Measurements from ENCODE around the gene NOTCH1. TPM values are rescaled to one million over a fixed set of nuclear protein-coding genes. Genes with fewer than 3 reads are reported as not detected.

The NOTCH1 gene
- total and polyA plus RNA-seq, 2 of the 4 experiments (the other 2 are of a cell fraction): 1.8 to 6.0 TPM

GRCh38 chr9:136525207-136525606 is 20.6 kb downstream of the NOTCH1 start:
- Histone ChIP-seq H3K27ac (ENCODE audit: insufficient read depth, low read length) (no peak overlapping the region), H2BK15ac (ENCODE audit: low read depth, low read length) (no peak overlapping the region), H2AFZ (replicated peaks; ENCODE audit: low read length, poor library complexity) (no peak overlapping the region), H4K20me1 (ENCODE audit: insufficient read depth, low read length) (peaks cover 31% of the 10 kb centered on the region), H3K79me1 (ENCODE audit: low read depth in 1 of 2, low read length in 2 of 2) (peaks cover 0 to 32% of the 10 kb centered on the region in 2 experiments; a peak in 3 of 4 replicates), H4K5ac (ENCODE audit: low read depth, low read length) (no peak overlapping the region), H4K91ac (ENCODE audit: insufficient read depth, low read depth, low read length) (no peak overlapping the region), H3K4ac (ENCODE audit: low read depth, low read length) (no peak overlapping the region), H2BK20ac (ENCODE audit: low read depth, low read length) (no peak overlapping the region), H2BK5ac (ENCODE audit: low read depth, low read length, poor library complexity, severe bottlenecking) (no peak overlapping the region), H3K9me1 (ENCODE audit: insufficient read depth, low read length) (no peaks in the 10 kb centered on the region), H3K4me1 (ENCODE audit: control insufficient read depth, insufficient read depth, low read length) (peaks cover 2% of the 10 kb centered on the region; the same call in 1 of the 2 replicates), H4K8ac (ENCODE audit: low read depth in 2 of 2, low read length in 2 of 2) (no peak overlapping the region), H2AK9ac (replicated peaks; ENCODE audit: low read depth, low read length, poor library complexity) (no peak overlapping the region), H2AK5ac (ENCODE audit: low read depth, low read length) (no peak overlapping the region), H3K18ac (ENCODE audit: low read depth, low read length) (no peak overlapping the region), H3K27me3 (ENCODE audit: control insufficient read depth, insufficient read depth, low read length) (no peaks in the 10 kb centered on the region), H3K9ac (ENCODE audit: low read depth, low read length) (no peak overlapping the region), H3K9me3 (ENCODE audit: control insufficient read depth, insufficient read depth, low read length) (no peaks in the 10 kb centered on the region), H3K36me3 (ENCODE audit: control insufficient read depth, insufficient read depth, low read length) (peaks cover 14% of the 10 kb centered on the region; the same call in 1 of the 2 replicates), H2BK120ac (ENCODE audit: low read depth, low read length) (no peak overlapping the region), H3K4me3 (ENCODE audit: insufficient read depth, low read depth, low read length) (no peak overlapping the region), H3K56ac (ENCODE audit: extremely low read depth, insufficient read depth, low read length) (no peak overlapping the region), H3K4me2 (ENCODE audit: low read depth, low read length) (no peak overlapping the region), H3K23ac (ENCODE audit: low read depth, low read length) (no peak overlapping the region), H3K14ac (replicated peaks; ENCODE audit: low read depth, low read length) (no peak overlapping the region)
- ATAC-seq (ENCODE audit: low read depth) (no peak), DNase-seq (no peak)
- ChIA-PET POLR2A (ENCODE audit: unreplicated experiment) (no interaction called here), CTCF (no interaction called here)
- TF ChIP-seq CEBPB (IDR thresholded peaks at IDR 0.05; ENCODE audit: low read depth, low read length) (no peak), BHLHE40 (IDR thresholded peaks at IDR 0.05; ENCODE audit: low read depth, low read length) (no peak), POLR2A (IDR thresholded peaks at IDR 0.05; ENCODE audit: low read depth, low read length) (no peak), RCOR1 (IDR thresholded peaks at IDR 0.05; ENCODE audit: insufficient replicate concordance, low read length) (no peak), NFE2L2 (IDR thresholded peaks at IDR 0.05; ENCODE audit: low read depth, low read length) (no peak), RFX5 (IDR thresholded peaks at IDR 0.05; ENCODE audit: low read depth, low read length) (no peak), CTCF (conservative IDR thresholded peaks at IDR 0.05; ENCODE audit: low read depth, low read length) (no peak), SMC3 (IDR thresholded peaks at IDR 0.05; ENCODE audit: low read depth, low read length) (no peak)
- TF ChIP-seq, protein P1, sequence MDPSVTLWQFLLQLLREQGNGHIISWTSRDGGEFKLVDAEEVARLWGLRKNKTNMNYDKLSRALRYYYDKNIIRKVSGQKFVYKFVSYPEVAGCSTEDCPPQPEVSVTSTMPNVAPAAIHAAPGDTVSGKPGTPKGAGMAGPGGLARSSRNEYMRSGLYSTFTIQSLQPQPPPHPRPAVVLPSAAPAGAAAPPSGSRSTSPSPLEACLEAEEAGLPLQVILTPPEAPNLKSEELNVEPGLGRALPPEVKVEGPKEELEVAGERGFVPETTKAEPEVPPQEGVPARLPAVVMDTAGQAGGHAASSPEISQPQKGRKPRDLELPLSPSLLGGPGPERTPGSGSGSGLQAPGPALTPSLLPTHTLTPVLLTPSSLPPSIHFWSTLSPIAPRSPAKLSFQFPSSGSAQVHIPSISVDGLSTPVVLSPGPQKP (IDR thresholded peaks at IDR 0.05; ENCODE audit: borderline replicate concordance, low read depth, low read length): no peak
- WGBS, 2 experiments (ENCODE audit: extremely low coverage in 2 of 2, insufficient read length in 1 of 2): 60% methylated on average over 7 of the region's 21 CpGs; no CpG with 5 or more reads in 1 of the 2 experiments
- in situ Hi-C loops (cut with MboI; ENCODE audit: low sequenced_read_pairs) (no loop called here), intact Hi-C loops (cut with micrococcal nuclease) (no loop called here), dilution Hi-C loops (cut with HindIII; ENCODE audit: low sequenced_read_pairs, unreplicated experiment) (no loop called here)
- no TSS peak for BruUV-seq (replicated peaks)

Data from IMR-90 (cell line).